SIG-M5 treated with dmso at 0.1 percent for 504 hours (cell line): Measurements from ENCODE around the gene PRSS53.
"Not testable (repeated sequence)": the region's sequence is repeated elsewhere in the genome, so short reads cannot be mapped to it uniquely, and the experiment has no call there.

Experiments used
- DNase-seq: peaks from one replicate; lab custom pipeline; 2025; ENCODE audit not compliant: unreplicated experiment; lab: John Stamatoyannopoulos, UW

The PRSS53 gene

GRCh38 chr16:31118223-31119155, 29.7 kb upstream of the PRSS53 start:
- DNase-seq: peak; percentile 69

GRCh38 chr16:31117384-31118222, 28.9 kb upstream of the PRSS53 start, which contains the start of gene KAT8:
KAT8 (plus strand) TSS chr16:31117664; CDS start chr16:31117682, 18 bp downstream.
- DNase-seq: peak; percentile 98

GRCh38 chr16:31114468-31114867, 25.7 kb upstream of the PRSS53 start:
- DNase-seq: no peak

- peak; percentile 66 for DNase-seq
Observed at GRCh38 chr16:31113121-31114120, 24.7 kb upstream of the PRSS53 start.

- no peak for DNase-seq
Observed at GRCh38 chr16:31112711-31113110, 24.0 kb upstream of the PRSS53 start.

GRCh38 chr16:31111881-31112466, 23.2 kb upstream of the PRSS53 start:
- no peak for DNase-seq

- DNase-seq: no peak
Observed at GRCh38 chr16:31110106-31111034, 21.6 kb upstream of the PRSS53 start.

GRCh38 chr16:31109622-31110021, 20.9 kb upstream of the PRSS53 start:
- DNase-seq: no peak

- DNase-seq: peak; percentile 23
Observed at GRCh38 chr16:31108794-31109558, 20.2 kb upstream of the PRSS53 start.

- peak; percentile 70 for DNase-seq
Observed at GRCh38 chr16:31108035-31108793, 19.5 kb upstream of the PRSS53 start, which contains the start of gene BCKDK. BCKDK (plus strand) TSS chr16:31108386; CDS start chr16:31109224, 838 bp downstream.

GRCh38 chr16:31107465-31107867, 18.7 kb upstream of the PRSS53 start:
- DNase-seq: no peak

- no peak for DNase-seq
Observed at GRCh38 chr16:31106509-31107464, 18.0 kb upstream of the PRSS53 start.

GRCh38 chr16:31105677-31106213, 17.0 kb upstream of the PRSS53 start:
- peak; percentile 38 for DNase-seq

- not testable (repeated sequence) for DNase-seq
Observed at GRCh38 chr16:31100876-31101641, 12.3 kb upstream of the PRSS53 start.
